Suppressor macrophage (primary cell): ENCODE results near the gene SESN3.
"Not testable (repeated sequence)": the region's sequence is repeated elsewhere in the genome, so short reads cannot be mapped to it uniquely, and the experiment has no call there.

Experiments used
- DNase-seq, 4 experiments: peaks; one replicate each; pipeline ENCODE4 v3.0.0-alpha.2; 2020 to 2022
- total RNA-seq, 17 experiments: gene quantifications; one replicate each; lab custom pipeline; 2026; ENCODE audit warnings: mixed read lengths in 6 of 17, inconsistent platforms in 3 of 17; lab: John Stamatoyannopoulos, UW

The SESN3 gene
- 25.0 to 256 (median 77.9) reads per million in 17 experiments for total RNA-seq

DNA sequence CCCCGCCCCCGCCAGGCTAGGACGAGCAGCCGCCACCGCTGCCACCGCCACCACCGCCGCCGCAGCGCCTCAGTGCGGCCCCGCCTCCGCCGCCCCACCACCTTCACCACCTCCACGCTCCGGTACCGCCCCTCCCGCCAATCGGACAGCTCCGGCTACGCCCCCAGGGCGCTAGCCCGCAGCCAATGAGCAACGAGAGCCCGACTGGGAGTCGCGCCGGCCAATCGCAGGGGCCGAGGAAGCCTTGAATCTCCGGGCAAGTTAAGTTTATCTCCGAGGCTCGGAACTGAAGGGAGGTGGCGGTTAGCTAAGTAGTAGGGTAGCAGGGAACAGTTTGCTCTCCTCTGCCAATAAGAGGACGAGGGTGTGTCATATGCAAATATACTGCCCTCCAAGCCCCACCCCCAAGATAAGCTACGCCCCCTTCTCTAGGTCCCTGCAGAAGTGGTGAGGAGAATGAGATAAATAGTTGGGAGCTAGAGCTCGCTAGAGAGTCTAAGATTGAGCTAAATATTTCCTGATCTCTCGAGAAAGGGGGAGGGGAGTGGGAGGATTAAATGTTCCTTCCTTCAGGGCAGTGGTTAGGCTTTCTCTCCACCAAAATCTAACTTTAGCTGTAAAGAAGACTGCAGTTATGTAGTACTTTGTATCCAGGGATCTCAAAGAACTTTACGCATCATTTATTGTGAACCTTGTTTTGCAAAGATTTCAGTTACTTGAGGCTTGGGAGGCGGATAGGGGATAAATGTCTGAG is at the start of gene SESN3:
TSS of gene SESN3 (minus strand) at position 76 of the 754 bp plus-strand sequence. CDS start 342 bp downstream, outside the sequence.
- peak; percentile 97 to 99 (median 99) for DNase-seq

DNA sequence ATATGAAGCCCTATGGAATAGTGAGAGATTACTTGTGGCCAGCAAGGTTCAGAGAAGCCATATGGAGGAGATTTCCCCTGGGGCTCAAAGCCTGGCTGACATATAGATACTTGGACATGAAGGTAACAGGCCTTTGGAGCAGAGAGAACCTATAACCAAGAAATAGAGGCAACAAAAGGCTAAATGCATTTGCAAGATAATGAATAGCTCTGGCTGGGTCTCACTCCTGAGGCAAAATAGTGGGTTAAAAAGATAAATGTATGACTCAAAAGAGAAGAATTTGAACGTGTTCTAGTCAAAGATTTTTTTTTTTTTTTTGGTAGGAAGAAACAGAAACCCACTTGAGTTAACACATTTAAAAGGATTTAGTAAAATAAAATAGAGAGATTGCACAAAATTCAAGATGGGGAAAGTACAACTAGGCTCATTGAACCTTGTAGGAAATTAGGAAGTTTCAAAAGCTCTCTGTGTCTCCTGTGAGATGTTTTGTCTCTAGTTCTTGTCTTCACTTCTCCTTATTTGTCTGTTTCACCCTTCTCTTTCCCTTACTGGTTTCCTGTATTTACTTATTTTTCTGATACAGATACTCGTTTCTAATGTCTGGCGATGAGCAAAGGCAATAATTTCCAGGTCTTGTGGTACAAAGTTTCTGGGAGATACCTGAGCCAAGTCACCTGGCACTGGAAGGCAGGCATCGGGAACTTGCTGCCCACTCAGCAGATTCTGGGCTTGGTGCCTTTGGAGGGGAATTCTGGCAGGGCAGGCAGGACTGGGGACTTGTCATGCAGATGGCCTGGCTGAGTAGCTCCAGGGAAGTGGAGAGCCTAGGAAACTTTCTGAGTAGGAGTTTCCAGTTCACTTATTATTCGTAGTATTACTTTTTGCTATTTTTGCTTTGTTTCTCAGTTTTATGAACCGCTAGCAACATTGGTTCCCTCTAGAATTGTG is 49.2 kb upstream of the SESN3 start:
- DNase-seq, result peak in 3 of 4 experiments; percentile 43 to 59 (median 52)

DNA sequence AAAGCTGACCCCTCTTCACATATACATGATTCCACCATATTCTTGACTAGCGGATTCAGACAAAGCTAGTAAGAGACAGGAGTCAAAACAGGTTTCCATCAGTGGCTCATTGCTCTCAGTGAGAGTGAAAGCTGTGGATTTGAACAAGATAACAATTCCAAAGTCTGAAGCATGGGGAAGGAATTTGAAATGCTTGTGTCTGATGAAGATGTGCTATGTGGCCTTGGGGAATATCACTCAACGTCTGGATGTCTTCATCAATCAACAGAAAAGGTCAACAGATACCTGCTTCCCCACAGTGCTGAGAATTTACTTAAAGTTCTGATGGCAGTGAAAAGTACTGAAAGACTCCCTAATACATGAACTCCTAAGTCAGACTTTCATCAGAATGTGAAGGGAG is 46.9 kb upstream of the SESN3 start:
- DNase-seq, result no peak

DNA sequence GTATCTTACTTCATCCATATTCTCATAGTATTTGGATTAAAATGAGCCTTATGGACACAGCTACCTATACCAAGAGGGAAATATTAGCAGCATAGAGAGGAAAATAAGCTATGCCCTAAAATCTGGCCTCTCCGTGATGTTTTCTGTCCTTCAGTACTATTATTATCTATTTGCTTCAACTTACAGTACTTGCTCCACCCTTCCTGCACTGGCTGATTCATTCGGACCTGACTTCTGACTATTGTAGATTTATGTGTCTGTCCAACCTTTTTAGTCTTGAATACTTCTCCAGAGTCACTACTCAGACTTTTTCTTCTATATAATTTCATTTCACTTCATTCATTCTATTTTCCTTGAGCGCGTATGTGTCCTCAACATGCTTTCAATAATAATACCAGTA is 45.1 kb upstream of the SESN3 start:
- no peak for DNase-seq

GRCh38 chr11:95273618-95274017 is 42.6 kb upstream of the SESN3 start:
- DNase-seq, result not testable (repeated sequence)

DNA sequence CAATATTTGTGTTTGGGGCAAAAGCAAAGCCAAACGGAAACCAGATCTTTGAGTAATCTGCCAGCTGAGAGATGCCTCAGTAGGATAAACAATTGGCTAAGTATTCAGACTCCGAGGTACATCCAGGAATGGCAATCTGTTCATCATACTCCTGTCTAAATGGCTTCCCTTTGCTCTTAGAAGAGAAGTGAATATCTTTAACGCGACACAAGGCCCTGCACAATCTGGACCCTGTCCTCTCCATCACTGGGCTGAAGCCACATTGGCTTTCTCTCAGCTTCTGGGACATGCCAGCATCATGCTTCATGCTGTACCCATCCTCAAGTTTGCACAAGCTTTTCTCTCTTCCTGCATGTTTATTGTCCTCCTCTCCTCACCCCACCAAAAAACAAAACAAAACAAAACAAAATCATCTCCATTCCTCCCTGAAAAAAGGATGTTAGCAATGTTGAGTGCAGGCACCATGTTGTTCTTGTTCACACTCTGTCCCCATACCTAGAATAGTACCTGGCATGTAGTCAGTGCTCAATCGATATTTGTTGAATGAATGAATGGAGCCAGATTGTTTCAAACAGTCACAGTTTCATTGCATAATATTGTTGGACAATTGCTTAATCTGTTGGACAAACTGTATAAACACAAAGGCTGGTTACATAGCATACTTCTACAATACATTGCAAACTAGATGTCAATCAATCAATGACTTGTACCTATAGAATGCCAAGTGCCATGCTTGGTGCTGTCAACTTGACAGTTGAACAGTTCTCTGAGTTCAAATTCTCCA is 38.2 kb upstream of the SESN3 start:
- no peak for DNase-seq

DNA sequence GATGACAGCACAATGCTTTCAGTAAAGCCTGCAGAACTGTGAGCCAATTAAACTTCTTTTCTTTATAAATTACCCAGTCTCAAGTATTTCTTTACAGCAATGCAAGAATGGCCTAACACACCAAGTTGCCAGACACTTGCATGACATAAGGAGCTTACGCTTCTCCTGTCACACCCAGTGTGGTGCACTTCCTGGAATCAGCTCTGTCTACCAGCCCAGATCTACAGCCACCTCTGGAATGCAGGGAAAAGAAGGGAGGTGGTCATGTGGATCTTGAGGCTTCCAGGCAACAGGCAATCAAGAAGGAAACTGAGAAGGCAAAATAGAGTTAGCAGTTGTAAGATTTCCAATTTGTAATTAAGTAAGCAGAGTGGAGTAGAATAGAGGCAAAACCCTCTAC is 37.4 kb upstream of the SESN3 start:
- DNase-seq, result no peak

GRCh38 chr11:95267601-95268213 is 36.7 kb upstream of the SESN3 start:
- DNase-seq, result peak in 3 of 4 experiments; percentile 40 to 71 (median 71)

- DNase-seq, result no peak
These were observed 35.9 kb upstream of the SESN3 start for GRCh38 chr11:95266751-95267374.

DNA sequence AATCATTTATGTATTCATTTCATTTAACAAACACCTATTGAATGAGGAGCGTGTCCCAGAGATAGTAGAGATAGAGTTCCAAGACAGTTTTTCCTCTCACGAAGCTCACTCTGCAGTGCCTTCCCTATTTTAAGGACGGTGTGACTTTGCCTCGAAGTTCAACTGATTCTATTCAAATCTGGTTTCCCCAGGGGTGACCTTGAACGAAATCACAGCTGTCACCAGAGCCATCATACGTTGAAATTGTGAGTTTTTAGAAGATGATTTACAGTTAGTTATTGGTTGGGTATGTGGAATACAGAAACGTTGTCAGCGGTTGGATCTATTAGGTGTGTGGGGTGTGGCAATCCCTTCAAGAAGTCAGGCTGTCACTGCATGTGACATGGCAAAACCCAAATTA is 33.9 kb upstream of the SESN3 start:
- no peak for DNase-seq

DNA sequence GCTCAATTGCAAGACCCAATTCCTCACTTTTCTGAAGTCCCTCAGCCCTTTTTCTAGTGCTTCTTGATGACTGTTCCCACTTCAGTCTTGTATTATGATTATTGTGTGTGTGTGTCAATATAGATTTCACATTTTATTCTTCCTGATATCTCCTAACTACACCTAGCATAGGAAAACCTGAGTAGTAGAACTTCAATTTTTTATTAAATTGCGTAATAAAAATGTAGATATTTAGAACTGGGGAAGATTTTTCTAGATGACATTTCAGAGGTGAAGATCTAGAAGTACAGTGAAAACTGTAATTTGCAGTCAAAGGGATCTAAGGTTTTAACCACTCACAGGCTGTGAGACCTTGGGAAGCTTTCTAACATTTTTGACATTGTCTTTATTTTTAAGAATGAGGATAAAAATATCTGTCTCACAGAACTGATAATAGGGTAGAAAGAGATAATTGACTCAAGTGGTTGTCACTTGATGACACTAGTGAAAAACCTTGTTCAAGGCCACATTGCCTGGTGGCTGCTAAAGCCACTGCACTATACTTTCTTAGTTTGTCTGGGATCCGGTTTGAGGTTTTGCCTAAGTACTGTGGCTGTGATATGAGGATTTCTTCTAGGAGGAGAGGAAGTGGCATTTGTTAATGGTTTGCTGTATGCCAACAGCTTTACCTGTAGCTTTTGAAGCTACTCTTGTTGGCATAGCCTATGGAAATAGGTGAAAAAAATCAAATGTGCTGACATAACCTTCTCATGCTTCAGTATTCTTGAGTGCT is 32.2 kb upstream of the SESN3 start:
- peak in 1 of 4 experiments; percentile 26 for DNase-seq

GRCh38 chr11:95257456-95257971 is 26.5 kb upstream of the SESN3 start:
- no peak for DNase-seq

- peak; percentile 35 to 78 (median 65) for DNase-seq
These were observed 25.3 kb upstream of the SESN3 start for GRCh38 chr11:95256321-95256779.

- no peak for DNase-seq
These were observed 24.5 kb upstream of the SESN3 start for GRCh38 chr11:95255251-95256145.

- DNase-seq, result no peak
These were observed 23.7 kb upstream of the SESN3 start for GRCh38 chr11:95254716-95255115.

GRCh38 chr11:95254131-95254704 is 23.2 kb upstream of the SESN3 start:
- peak; percentile 90 to 95 (median 92) for DNase-seq

DNA sequence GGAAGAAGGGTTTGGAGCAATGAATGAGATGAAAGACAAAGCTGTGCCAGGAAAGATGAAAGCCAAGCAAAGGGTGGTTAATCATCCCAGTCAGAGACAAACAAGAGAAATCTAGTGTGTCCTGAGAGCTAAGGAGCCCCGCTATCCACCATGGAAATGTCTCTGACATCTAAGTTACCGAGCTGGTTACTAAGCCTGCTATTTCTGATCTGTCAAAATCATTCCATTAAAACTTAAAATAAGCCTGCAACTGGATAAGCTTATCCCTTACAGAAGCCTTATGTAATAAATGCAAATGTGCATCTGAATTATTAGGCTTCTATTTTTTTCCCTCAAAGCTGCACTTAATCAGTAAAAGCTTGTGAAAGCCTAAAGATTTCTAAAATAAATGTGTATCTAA is 22.1 kb upstream of the SESN3 start:
- DNase-seq, result no peak

DNA sequence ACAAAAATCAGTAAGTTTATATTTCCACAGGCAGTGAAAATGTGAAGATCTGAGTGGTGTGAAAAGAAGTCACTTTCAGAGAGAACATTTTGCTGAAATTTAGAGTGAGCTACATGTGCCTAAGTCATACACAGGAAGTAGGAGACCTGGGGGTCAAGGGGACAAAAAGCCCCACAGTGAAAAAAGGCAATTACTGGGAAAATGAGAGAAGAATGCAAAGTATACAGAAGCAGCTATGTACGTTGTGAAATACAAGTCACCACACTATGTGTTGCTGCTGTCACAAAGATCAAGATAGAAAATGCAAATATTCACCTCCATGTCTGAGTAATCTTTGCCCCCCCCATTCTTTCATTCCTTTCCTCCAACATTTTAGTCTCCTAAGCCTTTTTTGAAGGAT is 21.6 kb upstream of the SESN3 start:
- no peak for DNase-seq

- DNase-seq, result not testable (repeated sequence)
These were observed 20.9 kb upstream of the SESN3 start for GRCh38 chr11:95251896-95252295.
